Lung (tissue), 12 donors: ENCODE measurements around the gene SLC23A2. TPM values are rescaled to one million over a fixed set of nuclear protein-coding genes. Genes with fewer than 3 reads are reported as not detected.

Experiments
- ATAC-seq: fragments of 200-7000 bp; cut with Tn5 transposase; one replicate; pipeline ENCODE4 v1.9.1; 2020; ENCODE audit warnings: moderate number of reproducible peaks; ENCODE audit not compliant: insufficient read depth, low FRiP score
- DNase-seq, 3 donors: peaks; one replicate each; pipeline ENCODE4 v3.0.0-alpha.2; 2013 to 2017
- H3K27ac ChIP-seq, 2 donors: one replicate each; pipeline ENCODE4 v1.5.1; 2013; ENCODE audit warnings: mild to moderate bottlenecking in 2 of 2, moderate library complexity in 2 of 2, control low read depth in 1 of 2, inconsistent platforms in 1 of 2, low read depth in 1 of 2, low read length in 1 of 2
- H3K27me3 ChIP-seq, 3 donors: one replicate each; pipeline ENCODE4 v1.5.1; 2013; ENCODE audit warnings: low read length in 2 of 3; ENCODE audit not compliant: control insufficient read depth in 3 of 3, insufficient read depth in 3 of 3
- H3K36me3 ChIP-seq, 4 donors: one replicate each; pipeline ENCODE4 v1.5.1; 2013; ENCODE audit warnings: low read length in 4 of 4, mild to moderate bottlenecking in 1 of 4, moderate library complexity in 1 of 4; ENCODE audit not compliant: control insufficient read depth in 4 of 4, insufficient read depth in 4 of 4
- H3K4me1 ChIP-seq, 5 donors: one replicate each; pipeline ENCODE4 v1.5.1; 2013; ENCODE audit warnings: low read length in 5 of 5, mild to moderate bottlenecking in 2 of 5, moderate library complexity in 1 of 5; ENCODE audit not compliant: control insufficient read depth in 5 of 5, insufficient read depth in 5 of 5
- H3K4me3 ChIP-seq: one replicate; pipeline ENCODE4 v1.5.1; 2013; ENCODE audit warnings: mild to moderate bottlenecking, control low read depth, moderate library complexity
- H3K9ac ChIP-seq, 2 donors: one replicate each; pipeline ENCODE4 v1.5.1; 2013; ENCODE audit warnings: low read length in 2 of 2, control low read depth in 1 of 2; ENCODE audit not compliant: insufficient read depth in 1 of 2
- H3K9me3 ChIP-seq, 4 donors: one replicate each; pipeline ENCODE4 v1.5.1; 2013; ENCODE audit warnings: low read length in 3 of 4, mild to moderate bottlenecking in 1 of 4, moderate library complexity in 1 of 4; ENCODE audit not compliant: control insufficient read depth in 4 of 4, insufficient read depth in 3 of 4
- CTCF ChIP-seq: IDR thresholded peaks from 2 replicates; pipeline ENCODE4 v1.5.1; 2012; ENCODE audit warnings: mild to moderate bottlenecking; ENCODE audit errors: control extremely low read depth, extremely low read depth
- WGBS, 2 donors: extraction: QIAGEN DNeasy Blood & Tissue Kit; methylation state at CpG; one replicate each; pipeline ENCODE4 v1.1.7; 2013; 5-methylcytosine and 5-hydroxymethylcytosine counted together
- polyA plus RNA-seq, 2 donors: library from polyadenylated mRNA; stranded (reverse); fragments of 200-250 nt; gene quantifications; one replicate each; pipeline ENCODE4 v1.2.1, GENCODE V29; 2013
- total RNA-seq, 2 donors: library from RNA; depleted of rRNA in 1 of 2; stranded (reverse); fragments of >200 nt in 1 of 2; gene quantifications; one replicate each; pipeline ENCODE4 v1.2.1, GENCODE V29; 2014 to 2021
- donor health status: control.
- donor health status: control.
- donor health status: Bipolar disorder and iron deficiency.
- donor health status: healthy.
- donor health status: DM: yes; HTN: yes; CAD: no.

SLC23A2 gene
- total and polyA plus RNA-seq, 4 donors, result 6.0 to 23.5 (median 14.3) TPM

- H3K4me1 ChIP-seq, result peaks cover 0 to 48% (median 5%) of the 10 kb centered on the region in 5 donors
- peaks cover 0 to 4% (median 1%) of the 10 kb centered on the region in 4 donors for H3K9me3 ChIP-seq
- DNase-seq (no peak), ATAC-seq (no peak)
- no peak overlapping the region for H3K4me3 ChIP-seq
- no peaks in the 10 kb centered on the region for H3K36me3 ChIP-seq
- H3K9ac ChIP-seq, result no peak overlapping the region
- H3K27me3 ChIP-seq, result no peaks in the 10 kb centered on the region
- 85 to 91% methylated on average over 6 of the region's 6 CpGs for WGBS, 2 donors
- TF ChIP-seq CTCF, result no peak
- H3K27ac ChIP-seq, result peak overlapping the region in 1 of 2 donors; percentile 37
Measured at GRCh38 chr20:4836473-4836872, 164.8 kb downstream of the SLC23A2 start.

- no peak overlapping the region for H3K9ac ChIP-seq
- 66 to 78% methylated on average over 16 of the region's 16 CpGs for WGBS, 2 donors
- H3K27ac ChIP-seq, result peak overlapping the region in 1 of 2 donors; percentile 18
- no peak for TF ChIP-seq CTCF
- peak; percentile 76 for ATAC-seq
- H3K27me3 ChIP-seq, result no peaks in the 10 kb centered on the region
- H3K9me3 ChIP-seq, result peaks cover 0 to 4% (median 1%) of the 10 kb centered on the region in 4 donors
- H3K4me3 ChIP-seq, result no peak overlapping the region
- H3K36me3 ChIP-seq, result no peaks in the 10 kb centered on the region
- DNase-seq, result peak; percentile 93 to 98 (median 97)
- H3K4me1 ChIP-seq, result peaks cover 0 to 51% (median 5%) of the 10 kb centered on the region in 5 donors
Measured at GRCh38 chr20:4835244-4836177, 165.8 kb downstream of the SLC23A2 start.

- Histone ChIP-seq H3K9me3 (peaks cover 0 to 3% (median 0%) of the 10 kb centered on the region in 4 donors), H3K4me3 (no peak overlapping the region), H3K36me3 (no peaks in the 10 kb centered on the region), H3K27me3 (no peaks in the 10 kb centered on the region), H3K4me1 (peaks cover 0 to 70% (median 5%) of the 10 kb centered on the region in 5 donors), H3K9ac (no peak overlapping the region), H3K27ac (no peak overlapping the region)
- DNase-seq (peak; percentile 39 to 87 (median 75)), ATAC-seq (no peak)
- no peak for TF ChIP-seq CTCF
- WGBS, 2 donors, result 79 to 87% methylated on average over 6 of the region's 6 CpGs
Measured at GRCh38 chr20:4833074-4833728, 168.1 kb downstream of the SLC23A2 start.
